SK-N-MC (cell line): ENCODE data around the gene CAPN2.

Source experiments
- EZH2 ChIP-seq: fragments of 200-600 bp; sonication (generic); IDR thresholded peaks from one replicate; pipeline ENCODE4 v1.6.1; 2017; ENCODE audit warnings: antibody characterized with exemption
- FOXP2 ChIP-seq: optimal IDR thresholded peaks from 2 replicates; pipeline ENCODE3; 2011; ENCODE audit warnings: mild to moderate bottlenecking, moderate library complexity; ENCODE audit not compliant: insufficient read depth; ENCODE audit errors: extremely low read length, control extremely low read depth
- POLR2AphosphoS5 ChIP-seq: IDR thresholded peaks from 2 replicates; pipeline ENCODE4 v1.6.1; 2012; ENCODE audit warnings: mild to moderate bottlenecking, low read depth, low read length, borderline replicate concordance

GRCh38 chr1:223759273-223759672, 46.9 kb downstream of the CAPN2 start:
- no peak for TF ChIP-seq POLR2AphosphoS5
- TF ChIP-seq EZH2: no peak
- no peak for TF ChIP-seq FOXP2
